ENCODE results near the gene CASZ1.

The CASZ1 gene

GRCh38 chr1:10635085-10635896, 161.2 kb downstream of the CASZ1 start:
- DNase-seq = no peak

GRCh38 chr1:10634428-10635084, 161.9 kb downstream of the CASZ1 start:
- no peak for DNase-seq

DNA sequence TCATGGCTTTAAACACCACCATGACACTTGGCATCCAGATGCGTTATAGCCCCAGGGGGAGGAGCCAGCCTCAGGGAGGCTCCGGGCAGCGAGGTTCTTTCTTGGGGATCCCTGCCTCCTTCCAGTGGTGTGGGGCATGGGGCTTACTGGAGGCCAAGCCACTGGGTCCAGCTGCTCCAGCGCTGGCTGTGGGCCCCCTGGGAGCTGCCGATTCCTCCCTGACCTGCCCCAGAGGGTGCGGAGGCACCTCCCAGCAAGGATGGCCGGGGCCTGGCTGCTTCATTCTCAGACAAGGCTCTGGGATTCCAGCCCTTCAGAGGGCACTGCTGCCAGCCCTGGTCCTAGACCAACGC, 162.4 kb downstream of the CASZ1 start:
- no peak for DNase-seq

GRCh38 chr1:10633416-10633815, 163.0 kb downstream of the CASZ1 start:
- no peak for DNase-seq

- DNase-seq = no peak
Measured at GRCh38 chr1:10632691-10633090, 163.8 kb downstream of the CASZ1 start.

DNA sequence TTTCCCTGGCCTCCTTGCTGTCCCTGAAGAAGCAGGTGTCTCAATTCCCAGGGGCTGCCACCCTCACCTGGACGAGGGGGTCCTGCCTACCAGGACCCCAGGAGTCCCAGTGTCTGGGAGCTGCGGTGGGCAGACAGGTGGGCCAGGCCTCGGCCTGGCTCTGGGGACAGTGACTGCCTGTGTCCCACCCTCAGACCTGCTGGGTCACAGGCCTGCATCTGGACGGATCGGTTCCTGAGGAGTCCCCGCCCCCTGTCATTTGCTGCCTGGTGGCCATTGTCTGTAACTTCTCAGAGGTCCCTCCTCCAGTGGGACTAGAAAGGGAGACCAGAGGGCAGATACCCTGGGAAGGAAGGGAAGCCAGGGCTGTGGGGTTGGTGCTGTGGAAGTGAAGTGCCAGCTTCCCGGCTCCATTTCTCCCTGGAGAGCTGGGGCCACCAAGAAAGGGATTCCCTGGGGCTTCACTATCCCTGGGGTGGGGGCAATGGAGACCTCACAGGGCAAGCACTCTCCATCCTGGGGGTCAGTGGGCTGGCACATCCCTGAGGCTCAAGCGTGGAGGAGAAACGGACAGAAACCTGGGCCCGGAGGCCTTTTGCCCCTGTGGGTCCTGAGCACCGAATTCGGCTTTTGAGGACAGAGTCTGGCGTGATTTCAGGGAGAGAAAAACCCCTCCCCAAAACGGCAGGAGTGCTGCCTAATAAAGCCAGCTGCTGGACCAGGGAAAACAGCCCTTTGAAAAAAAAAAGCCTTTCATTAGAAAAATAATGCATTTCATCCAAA, 164.4 kb downstream of the CASZ1 start:
- DNase-seq = no peak

DNA sequence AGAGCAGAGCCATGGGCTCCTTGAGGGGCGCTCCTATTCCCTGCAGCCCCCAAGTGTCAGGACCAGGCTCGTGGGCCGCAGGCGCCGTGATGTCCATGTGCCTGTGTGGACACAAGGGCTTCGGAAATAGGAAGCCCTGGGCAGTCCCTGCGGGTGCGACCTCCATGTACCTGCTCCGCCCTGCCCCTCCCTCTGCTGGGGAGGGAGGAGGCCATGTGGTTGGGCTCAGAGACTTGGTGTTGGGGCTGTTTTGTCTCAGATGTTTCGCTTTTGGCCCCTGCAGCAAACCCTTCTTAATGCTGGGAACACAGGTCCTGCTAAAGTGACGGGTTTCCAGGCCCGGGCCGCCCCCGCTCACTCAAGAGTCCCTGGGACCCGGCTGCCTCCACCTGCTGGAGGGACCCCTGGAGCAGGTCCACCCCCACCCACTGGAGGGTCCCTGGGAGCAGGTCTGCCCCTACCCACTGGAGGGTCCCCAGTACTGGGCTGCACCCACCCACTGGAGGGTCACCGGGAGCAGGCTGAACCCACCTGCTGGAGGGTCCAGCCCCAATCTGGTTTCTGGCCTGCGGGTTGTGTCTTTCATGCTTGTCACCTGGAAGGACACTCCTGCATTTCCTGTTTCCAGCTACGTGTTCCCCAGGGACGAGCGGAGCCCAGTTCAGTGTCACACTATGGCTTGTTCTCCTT, 165.2 kb downstream of the CASZ1 start:
- DNase-seq = no peak

DNA sequence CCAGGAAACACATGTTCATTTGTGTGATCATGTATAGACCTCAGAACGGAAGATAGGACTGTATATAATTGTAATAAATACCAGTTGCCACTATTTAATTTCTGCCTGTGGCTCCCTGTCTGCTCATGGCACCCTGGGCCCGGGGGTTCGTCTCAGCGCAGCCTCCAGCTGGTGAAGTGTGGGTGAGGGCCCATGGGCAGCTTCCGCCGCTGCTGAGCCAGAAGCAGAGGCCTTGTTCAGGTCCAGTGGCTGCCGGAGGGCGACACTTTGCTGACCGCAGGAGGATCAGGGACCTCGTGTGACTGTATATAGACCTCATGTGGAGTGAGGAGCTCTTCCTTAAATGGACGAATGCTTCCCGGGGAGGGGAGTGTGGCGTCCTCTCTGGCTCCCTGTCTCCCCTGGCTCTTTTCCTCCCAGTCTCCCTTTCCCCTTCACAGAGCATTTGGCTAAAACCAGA, 165.8 kb downstream of the CASZ1 start:
- DNase-seq = no peak

- no peak for DNase-seq
Measured at GRCh38 chr1:10629816-10630571, 166.5 kb downstream of the CASZ1 start.

DNA sequence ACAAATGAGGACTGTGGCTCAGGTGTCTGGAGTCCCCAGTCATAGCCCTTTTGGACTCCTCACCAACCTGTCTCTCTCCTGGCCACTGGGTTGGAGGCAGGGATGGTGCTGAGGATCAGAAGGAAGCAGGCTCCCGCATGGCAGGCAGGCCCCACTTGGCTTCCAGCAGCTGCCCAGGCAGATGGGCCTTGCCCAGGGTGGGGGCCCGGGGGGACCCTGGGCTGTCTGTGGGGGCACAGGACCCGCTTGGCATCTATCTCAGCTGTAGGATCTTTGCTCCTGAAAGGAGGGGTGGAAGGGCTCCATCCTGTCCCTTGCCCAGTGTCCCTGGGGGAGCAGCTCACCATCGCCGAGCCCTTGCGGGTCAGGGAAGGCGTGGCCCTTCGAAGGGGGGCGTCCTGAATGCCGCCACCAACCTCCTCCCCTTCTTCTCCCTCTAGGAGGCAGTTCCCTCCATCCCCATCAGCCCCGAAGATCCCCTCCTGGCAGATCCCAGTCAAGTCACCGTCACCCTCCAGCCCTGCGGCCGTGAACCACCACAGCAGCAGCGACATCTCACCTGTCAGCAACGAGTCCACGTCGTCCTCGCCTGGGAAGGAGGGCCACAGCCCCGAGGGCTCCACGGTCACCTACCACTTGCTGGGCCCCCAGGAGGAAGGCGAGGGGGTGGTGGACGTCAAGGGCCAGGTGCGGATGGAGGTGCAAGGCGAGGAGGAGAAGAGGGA, 167.2 kb downstream of the CASZ1 start:
- no peak for DNase-seq

GRCh38 chr1:10628685-10629084, 167.8 kb downstream of the CASZ1 start:
- no peak for DNase-seq

- DNase-seq = no peak
Measured at GRCh38 chr1:10626791-10627410, 169.5 kb downstream of the CASZ1 start.

- DNase-seq = no peak
Measured at GRCh38 chr1:10626131-10626731, 170.2 kb downstream of the CASZ1 start.

GRCh38 chr1:10625554-10625953, 170.9 kb downstream of the CASZ1 start:
- DNase-seq = no peak

GRCh38 chr1:10625076-10625475, 171.4 kb downstream of the CASZ1 start:
- no peak for DNase-seq

DNA sequence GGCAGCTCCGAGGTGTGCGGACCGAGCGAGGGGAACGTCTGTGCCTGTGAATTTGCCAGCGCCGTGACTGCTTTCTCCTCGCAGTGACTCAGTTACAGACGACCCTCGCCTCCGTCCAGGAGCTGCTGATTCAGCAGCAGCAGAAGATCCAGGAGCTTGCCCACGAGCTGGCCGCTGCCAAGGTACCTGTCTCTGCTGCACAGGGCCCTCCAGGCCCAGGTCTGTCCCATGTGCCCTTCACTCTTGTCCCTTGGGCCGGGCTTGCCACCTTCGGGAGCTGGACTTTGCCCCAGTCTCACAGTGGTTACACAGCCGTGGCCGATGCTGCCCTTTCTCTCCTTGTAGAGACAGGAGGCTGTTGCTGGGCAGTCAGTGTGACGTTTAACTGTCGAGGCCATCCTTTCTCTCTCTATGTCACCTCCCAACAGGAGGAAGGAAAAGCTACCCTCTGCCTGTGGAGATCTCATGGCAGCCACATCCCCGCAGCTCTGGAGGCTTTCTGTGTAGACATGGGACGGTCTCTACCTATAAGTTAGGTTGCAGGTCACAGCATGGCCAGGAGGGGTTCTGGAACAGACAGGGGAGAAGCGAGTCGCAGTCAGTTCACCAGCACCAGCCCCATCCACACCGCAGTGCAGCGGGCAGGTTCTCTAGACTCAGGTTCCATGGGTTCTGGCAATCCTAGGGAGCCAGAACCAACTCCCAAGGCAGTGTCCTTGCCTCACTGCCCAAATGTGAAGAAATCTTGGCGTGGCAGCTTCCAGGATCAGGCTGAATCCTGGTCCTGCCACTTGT, 172.0 kb downstream of the CASZ1 start:
- no peak for DNase-seq

GRCh38 chr1:10623686-10624145, 172.7 kb downstream of the CASZ1 start:
- DNase-seq = no peak

- no peak for DNase-seq
Measured at GRCh38 chr1:10622910-10623685, 173.3 kb downstream of the CASZ1 start.

GRCh38 chr1:10621906-10622305, 174.5 kb downstream of the CASZ1 start:
- DNase-seq = no peak
